HCT116 (cell line): Measurements from ENCODE around the gene CD200R1L. TPM values are rescaled to one million over a fixed set of nuclear protein-coding genes. Genes with fewer than 3 reads are reported as not detected.

Source experiments
- ATAC-seq: fragments of 200-7000 bp; cut with Tn5 transposase; 2 replicates; pipeline ENCODE4 v1.9.1; 2020; ENCODE audit warnings: mild to moderate bottlenecking, moderate library complexity
- BruUV-seq: library from RNA; stranded (reverse); fragments of 400-500 nt; replicated peaks from 2 replicates; lab custom pipeline; 2021; lab: Mats Ljungman, UMichigan
- CTCF ChIA-PET: fragments of 300-600 bp; sonication (Branson Sonifier 250); formaldehyde crosslinking; loops from one replicate; lab custom pipeline; 2021; ENCODE audit warnings: antibody characterized with exemption; lab: Charles Lee
- POLR2A ChIA-PET: fragments of 300-600, 350-600 bp; sonication (Branson Sonifier 250); formaldehyde crosslinking; loops from one replicate; lab custom pipeline; 2021; ENCODE audit warnings: antibody characterized with exemption; lab: Charles Lee
- RAD21 ChIA-PET, 2 experiments: fragments of 300-600 bp; sonication (Branson Sonifier 250); formaldehyde crosslinking; loops; one replicate each; lab custom pipeline; 2023; ENCODE audit warnings: low total read pairs in 2 of 2; ENCODE audit not compliant: uncharacterized antibody in 2 of 2, unreplicated experiment in 2 of 2, low non-redundant PET in 1 of 2; lab: Charles Lee
- DNase-seq: peaks from one replicate; pipeline ENCODE4 v3.0.0-alpha.2; 2010; ENCODE audit warnings: low read depth, low spot score
- H2AFZ ChIP-seq: fragments of 200-600 bp; shearing (Covaris generic), sonication (generic); 2 replicates; pipeline ENCODE4 v1.6.1; 2017; ENCODE audit warnings: low read depth, mixed run types, mixed read lengths, antibody characterized with exemption, low read length; ENCODE audit not compliant: poor library complexity, severe bottlenecking
- H3K27ac ChIP-seq: 2 replicates; pipeline ENCODE4 v1.5.1; 2012; ENCODE audit warnings: low read depth, low read length
- H3K27me3 ChIP-seq: fragments of 200-600 bp; sonication (generic); 2 replicates; pipeline ENCODE4 v1.6.1; 2016; ENCODE audit warnings: mixed run types, low read length, mixed read lengths; ENCODE audit not compliant: insufficient read depth
- H3K36me3 ChIP-seq, 2 experiments: fragments of 200-500 bp in 1 of 2; fragments of 200-600 bp in 1 of 2; sonication (Bioruptor generic) in 1 of 2; sonication (generic) in 1 of 2; 2 replicates each; pipeline versions ENCODE4 v1.5.1 to v1.6.1; 2014 to 2016; ENCODE audit warnings: low read length in 2 of 2, inconsistent platforms in 1 of 2, mixed read lengths in 1 of 2, mixed run types in 1 of 2; ENCODE audit not compliant: insufficient read depth in 2 of 2, control insufficient read depth in 1 of 2
- H3K4me1 ChIP-seq, 2 experiments: fragments of 200-600 bp in 1 of 2; sonication (generic) in 1 of 2; 2 replicates each; pipeline versions ENCODE4 v1.5.1 to v1.6.1; 2012 to 2017; ENCODE audit warnings: low read length in 2 of 2, inconsistent platforms in 1 of 2, mild to moderate bottlenecking in 1 of 2, mixed read lengths in 1 of 2, mixed run types in 1 of 2, moderate library complexity in 1 of 2; ENCODE audit not compliant: insufficient read depth in 2 of 2, control insufficient read depth in 1 of 2
- H3K4me2 ChIP-seq: fragments of 200-600 bp; sonication (generic); 2 replicates; pipeline ENCODE4 v1.6.1; 2017; ENCODE audit warnings: mixed run types, low read length, mixed read lengths
- H3K4me3 ChIP-seq, 2 experiments: fragments of 200-600 bp in 1 of 2; sonication (generic) in 1 of 2; replicated peaks in 1 of 2; 2 replicates each; pipeline ENCODE4 v1.5.1; 2011 to 2016; ENCODE audit warnings: low read length in 2 of 2, control low read depth in 1 of 2, low read depth in 1 of 2, mild to moderate bottlenecking in 1 of 2, mixed read lengths in 1 of 2, mixed run types in 1 of 2
- H3K79me2 ChIP-seq: fragments of 200-600 bp; sonication (generic); 2 replicates; pipeline ENCODE4 v1.6.1; 2017; ENCODE audit warnings: mild to moderate bottlenecking, mixed run types, low read length, moderate library complexity, mixed read lengths; ENCODE audit not compliant: insufficient read depth
- H3K9ac ChIP-seq: fragments of 200-600 bp; sonication (generic); 2 replicates; pipeline ENCODE4 v1.6.1; 2016; ENCODE audit warnings: low read length, mixed read lengths
- H3K9me2 ChIP-seq: fragments of 200-600 bp; sonication (generic), shearing (Covaris generic); 2 replicates; pipeline ENCODE4 v1.6.1; 2017; ENCODE audit warnings: mixed run types, mild to moderate bottlenecking, moderate library complexity; ENCODE audit not compliant: insufficient read depth
- H3K9me3 ChIP-seq, 2 experiments: fragments of 200-500 bp in 1 of 2; fragments of 200-600 bp in 1 of 2; sonication (Bioruptor generic) in 1 of 2; sonication (generic) in 1 of 2; 2 replicates each; pipeline ENCODE4 v1.6.1; 2014 to 2017; ENCODE audit warnings: low read length in 2 of 2, mixed read lengths in 2 of 2, inconsistent platforms in 1 of 2, low read depth in 1 of 2, mild to moderate bottlenecking in 1 of 2, mixed run types in 1 of 2, moderate library complexity in 1 of 2; ENCODE audit not compliant: control insufficient read depth in 1 of 2, insufficient read depth in 1 of 2
- H4K20me1 ChIP-seq: fragments of 200-600 bp; sonication (generic), shearing (Covaris generic); 2 replicates; pipeline ENCODE4 v1.6.1; 2017; ENCODE audit warnings: mixed run types, mild to moderate bottlenecking, moderate library complexity; ENCODE audit not compliant: insufficient read depth
- CBX3 ChIP-seq: IDR thresholded peaks from 2 replicates; pipeline ENCODE4 v1.6.1; 2012; ENCODE audit warnings: low read depth
- CEBPB ChIP-seq: IDR thresholded peaks from 2 replicates; pipeline ENCODE4 v1.6.1; 2012; ENCODE audit warnings: low read depth
- EGR1 ChIP-seq: IDR thresholded peaks from 2 replicates; pipeline ENCODE4 v1.6.1; 2012; ENCODE audit warnings: low read depth
- ELF1 ChIP-seq: IDR thresholded peaks from 2 replicates; pipeline ENCODE4 v1.6.1; 2012; ENCODE audit warnings: low read depth, borderline replicate concordance
- JUND ChIP-seq: IDR thresholded peaks from 2 replicates; pipeline ENCODE4 v1.6.1; 2012
- POLR2A ChIP-seq: IDR thresholded peaks from 2 replicates; pipeline ENCODE4 v1.7.0; 2011; ENCODE audit warnings: borderline replicate concordance; ENCODE audit not compliant: insufficient read depth, insufficient read length; ENCODE audit errors: extremely low read depth
- SIN3A ChIP-seq: IDR thresholded peaks from 2 replicates; pipeline ENCODE4 v1.6.1; 2012; ENCODE audit warnings: low read depth
- TCF7L2 ChIP-seq: IDR thresholded peaks from 2 replicates; pipeline ENCODE4 v1.7.0; 2011; ENCODE audit warnings: borderline replicate concordance, inconsistent platforms; ENCODE audit not compliant: insufficient read depth, insufficient read length; ENCODE audit errors: extremely low read depth
- YY1 ChIP-seq: IDR thresholded peaks from 2 replicates; pipeline ENCODE4 v1.6.1; 2011; ENCODE audit warnings: low read length, low read depth, moderate library complexity, mild to moderate bottlenecking; ENCODE audit not compliant: insufficient replicate concordance; ENCODE audit errors: extremely low read depth
- ZNF274 ChIP-seq: fragments of 200-500 bp; sonication (Bioruptor generic); IDR thresholded peaks from 2 replicates; pipeline ENCODE4 v1.6.1; 2014; ENCODE audit warnings: mild to moderate bottlenecking, low read depth, low read length, inconsistent platforms
- intact Hi-C: fragments of 100-400 bp; cut with micrococcal nuclease; formaldehyde crosslinking; loops from 2 replicates; pipeline ENCODE4 v1.10.0; 2022
- total RNA-seq: library from RNA; stranded (reverse); gene quantifications from one replicate; pipeline ENCODE4 v1.2.1, GENCODE V29; 2021; ENCODE audit not compliant: unreplicated experiment
- TF ChIP-seq, protein P1 (sequence below): IDR thresholded peaks from 2 replicates; pipeline ENCODE4 v1.6.1; 2012; ENCODE audit warnings: low read depth
- TF ChIP-seq, protein P2 (sequence below): IDR thresholded peaks from 2 replicates; pipeline ENCODE4 v1.6.1; 2011; ENCODE audit warnings: mild to moderate bottlenecking, low read length, moderate library complexity; ENCODE audit not compliant: insufficient replicate concordance; ENCODE audit errors: extremely low read depth

CD200R1L gene
- total RNA-seq, 1 experiment from 2014 or later, result not detected

DNA sequence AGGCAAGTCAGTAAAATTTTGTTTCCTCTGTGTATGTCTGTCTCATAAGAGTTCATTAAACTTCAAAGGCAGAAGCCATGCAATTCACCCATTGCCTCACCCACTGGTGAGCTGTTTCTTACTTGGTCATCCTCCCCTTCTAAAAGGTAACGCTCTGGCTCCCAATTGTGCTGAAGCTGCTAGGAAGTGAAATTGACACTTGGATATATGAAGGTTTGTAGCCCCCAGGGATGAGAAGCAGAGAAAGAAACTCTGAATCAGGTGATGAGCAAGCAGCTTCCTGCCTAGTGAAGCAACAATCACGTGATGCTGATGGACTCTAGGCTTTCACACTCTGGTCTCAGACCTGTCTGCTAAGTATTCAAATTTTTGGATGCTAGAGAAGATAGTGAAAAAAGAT is 70.7 kb downstream of the CD200R1L start:
- DNase-seq, result no peak
- H3K9me2 ChIP-seq, result no peaks in the 10 kb centered on the region
- H3K4me1 ChIP-seq, result peaks cover 0 to 7% of the 10 kb centered on the region in 2 experiments; a peak in 3 of 4 replicates
- ATAC-seq, result no peak
- no peaks in the 10 kb centered on the region for H3K36me3 ChIP-seq
- no peaks in the 10 kb centered on the region for H3K27me3 ChIP-seq
- no peak overlapping the region for H3K4me3 ChIP-seq
- H3K9ac ChIP-seq, result no peak overlapping the region
- no peak overlapping the region for H2AFZ ChIP-seq
- TF ChIP-seq, protein P1, sequence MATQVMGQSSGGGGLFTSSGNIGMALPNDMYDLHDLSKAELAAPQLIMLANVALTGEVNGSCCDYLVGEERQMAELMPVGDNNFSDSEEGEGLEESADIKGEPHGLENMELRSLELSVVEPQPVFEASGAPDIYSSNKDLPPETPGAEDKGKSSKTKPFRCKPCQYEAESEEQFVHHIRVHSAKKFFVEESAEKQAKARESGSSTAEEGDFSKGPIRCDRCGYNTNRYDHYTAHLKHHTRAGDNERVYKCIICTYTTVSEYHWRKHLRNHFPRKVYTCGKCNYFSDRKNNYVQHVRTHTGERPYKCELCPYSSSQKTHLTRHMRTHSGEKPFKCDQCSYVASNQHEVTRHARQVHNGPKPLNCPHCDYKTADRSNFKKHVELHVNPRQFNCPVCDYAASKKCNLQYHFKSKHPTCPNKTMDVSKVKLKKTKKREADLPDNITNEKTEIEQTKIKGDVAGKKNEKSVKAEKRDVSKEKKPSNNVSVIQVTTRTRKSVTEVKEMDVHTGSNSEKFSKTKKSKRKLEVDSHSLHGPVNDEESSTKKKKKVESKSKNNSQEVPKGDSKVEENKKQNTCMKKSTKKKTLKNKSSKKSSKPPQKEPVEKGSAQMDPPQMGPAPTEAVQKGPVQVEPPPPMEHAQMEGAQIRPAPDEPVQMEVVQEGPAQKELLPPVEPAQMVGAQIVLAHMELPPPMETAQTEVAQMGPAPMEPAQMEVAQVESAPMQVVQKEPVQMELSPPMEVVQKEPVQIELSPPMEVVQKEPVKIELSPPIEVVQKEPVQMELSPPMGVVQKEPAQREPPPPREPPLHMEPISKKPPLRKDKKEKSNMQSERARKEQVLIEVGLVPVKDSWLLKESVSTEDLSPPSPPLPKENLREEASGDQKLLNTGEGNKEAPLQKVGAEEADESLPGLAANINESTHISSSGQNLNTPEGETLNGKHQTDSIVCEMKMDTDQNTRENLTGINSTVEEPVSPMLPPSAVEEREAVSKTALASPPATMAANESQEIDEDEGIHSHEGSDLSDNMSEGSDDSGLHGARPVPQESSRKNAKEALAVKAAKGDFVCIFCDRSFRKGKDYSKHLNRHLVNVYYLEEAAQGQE, result no peak
- no peak for TF ChIP-seq YY1
- TF ChIP-seq EGR1, result no peak
- no peak for TF ChIP-seq SIN3A
- no peak for TF ChIP-seq JUND
- no peak for TF ChIP-seq POLR2A
- TF ChIP-seq CBX3, result no peak
- TF ChIP-seq, protein P2, sequence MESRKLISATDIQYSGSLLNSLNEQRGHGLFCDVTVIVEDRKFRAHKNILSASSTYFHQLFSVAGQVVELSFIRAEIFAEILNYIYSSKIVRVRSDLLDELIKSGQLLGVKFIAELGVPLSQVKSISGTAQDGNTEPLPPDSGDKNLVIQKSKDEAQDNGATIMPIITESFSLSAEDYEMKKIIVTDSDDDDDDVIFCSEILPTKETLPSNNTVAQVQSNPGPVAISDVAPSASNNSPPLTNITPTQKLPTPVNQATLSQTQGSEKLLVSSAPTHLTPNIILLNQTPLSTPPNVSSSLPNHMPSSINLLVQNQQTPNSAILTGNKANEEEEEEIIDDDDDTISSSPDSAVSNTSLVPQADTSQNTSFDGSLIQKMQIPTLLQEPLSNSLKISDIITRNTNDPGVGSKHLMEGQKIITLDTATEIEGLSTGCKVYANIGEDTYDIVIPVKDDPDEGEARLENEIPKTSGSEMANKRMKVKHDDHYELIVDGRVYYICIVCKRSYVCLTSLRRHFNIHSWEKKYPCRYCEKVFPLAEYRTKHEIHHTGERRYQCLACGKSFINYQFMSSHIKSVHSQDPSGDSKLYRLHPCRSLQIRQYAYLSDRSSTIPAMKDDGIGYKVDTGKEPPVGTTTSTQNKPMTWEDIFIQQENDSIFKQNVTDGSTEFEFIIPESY, result no peak
- no peak for TF ChIP-seq ELF1
- TF ChIP-seq TCF7L2, result no peak
- no peak for TF ChIP-seq ZNF274
- no peak for TF ChIP-seq CEBPB
- BruUV-seq, result no TSS peak
- ChIA-PET RAD21 (no interaction called here), POLR2A (no interaction called here), CTCF (no interaction called here)
- no peaks in the 10 kb centered on the region for H4K20me1 ChIP-seq
- no peak overlapping the region for H3K27ac ChIP-seq
- intact Hi-C loops, result no loop called here
- no peaks in the 10 kb centered on the region for H3K9me3 ChIP-seq
- H3K79me2 ChIP-seq, result no peaks in the 10 kb centered on the region
- no peak overlapping the region for H3K4me2 ChIP-seq
